Measurements from ENCODE around the gene CC2D1B. TPM values are rescaled to one million over a fixed set of nuclear protein-coding genes. Genes with fewer than 3 reads are reported as not detected.
A peak's percentile ranks its signal among the peaks of the same experiment; 100 is the strongest.
"Not testable (repeated sequence)": the region's sequence is repeated elsewhere in the genome, so short reads cannot be mapped to it uniquely, and the experiment has no call there.

Gene CC2D1B
- total and polyA plus RNA-seq, 8 donors, result 23.6 to 49.1 (median 29.2) TPM

DNA sequence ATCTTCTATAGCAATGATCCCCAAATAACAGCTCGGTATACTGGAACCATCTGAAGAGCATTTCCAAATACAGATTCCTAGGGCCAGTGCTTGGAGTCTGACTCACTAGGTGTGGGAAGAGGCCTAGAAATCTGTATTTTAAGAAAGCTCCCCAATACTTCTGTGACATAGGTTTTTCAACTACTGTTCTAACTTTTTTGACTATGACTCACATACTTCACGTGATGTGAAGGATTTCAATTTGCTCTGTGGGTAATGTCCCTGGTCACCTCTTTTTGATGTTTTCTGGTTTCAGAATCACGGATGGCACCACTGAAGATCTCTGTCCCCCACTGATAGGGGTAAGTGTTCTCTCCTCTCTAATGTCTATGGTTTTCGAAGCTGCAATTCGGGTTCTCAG is 27.2 kb upstream of the CC2D1B start:
- Histone ChIP-seq H3K36me3 (peaks cover 0 to 22% of the 10 kb centered on the region in 2 donors), H3K27ac (no peak overlapping the region), H3K4me1 (no peaks in the 10 kb centered on the region), H3K9me3 (no peaks in the 10 kb centered on the region), H3K4me3 (no peak overlapping the region), H3K27me3 (no peaks in the 10 kb centered on the region)
- intact Hi-C loops (cut with DNase I), result no loop called here
- TF ChIP-seq CTCF (IDR thresholded peaks at IDR 0.05), result no peak
- DNase-seq (no peak), ATAC-seq (no peak)

DNA sequence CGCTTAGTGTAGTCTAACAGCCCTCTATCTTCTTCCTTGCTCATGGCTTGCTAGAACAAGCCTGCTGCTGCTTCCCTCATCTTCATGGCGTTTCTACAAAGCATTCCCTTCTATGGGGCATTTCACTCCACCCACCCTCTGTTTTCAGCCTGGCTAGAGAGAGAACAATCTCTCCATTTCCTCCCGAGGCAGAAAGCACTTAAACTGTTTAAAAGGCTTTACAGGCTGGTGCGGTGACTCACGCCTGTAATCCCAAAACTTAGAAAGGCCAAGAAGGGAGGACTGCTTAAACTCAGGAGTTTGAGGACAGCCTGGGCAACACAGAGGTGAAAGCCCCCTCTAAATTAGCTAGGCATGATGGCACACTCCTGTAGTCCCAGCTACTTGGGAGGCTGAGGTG is 20.5 kb upstream of the CC2D1B start:
- no peak overlapping the region for H3K4me3 ChIP-seq
- ATAC-seq, result no peak

GRCh38 chr1:52385376-52385775 is 19.4 kb upstream of the CC2D1B start:
- ATAC-seq, result no peak
- no peak for DNase-seq
- H3K27ac ChIP-seq, result no peak overlapping the region
- no peaks in the 10 kb centered on the region for H3K9me3 ChIP-seq
- H3K4me3 ChIP-seq, result no peak overlapping the region
- no peaks in the 10 kb centered on the region for H3K27me3 ChIP-seq
- intact Hi-C loops (cut with DNase I), result no loop called here
- H3K36me3 ChIP-seq, result peaks cover 0 to 51% of the 10 kb centered on the region in 2 donors
- TF ChIP-seq CTCF (IDR thresholded peaks at IDR 0.05), result no peak
- H3K4me1 ChIP-seq, result no peaks in the 10 kb centered on the region

More for the DNA sequence above, 20.5 kb upstream of the CC2D1B start:
- no peak for DNase-seq
- Histone ChIP-seq H3K9me3 (no peaks in the 10 kb centered on the region), H3K36me3 (peaks cover 0 to 51% of the 10 kb centered on the region in 2 donors), H3K27me3 (no peaks in the 10 kb centered on the region), H3K4me1 (no peaks in the 10 kb centered on the region), H3K27ac (no peak overlapping the region)
- intact Hi-C loops (cut with DNase I), result no loop called here
- no peak for TF ChIP-seq CTCF (IDR thresholded peaks at IDR 0.05)

GRCh38 chr1:52369851-52370250 is 3.8 kb upstream of the CC2D1B start:
- peaks cover 4 to 23% of the 10 kb centered on the region in 2 donors for H3K4me1 ChIP-seq
- ATAC-seq; DNase-seq; H3K36me3 ChIP-seq; H3K4me3 ChIP-seq; H3K27me3 ChIP-seq; H3K9me3 ChIP-seq; H3K27ac ChIP-seq; intact Hi-C loops (cut with DNase I): not testable (repeated sequence)

DNA sequence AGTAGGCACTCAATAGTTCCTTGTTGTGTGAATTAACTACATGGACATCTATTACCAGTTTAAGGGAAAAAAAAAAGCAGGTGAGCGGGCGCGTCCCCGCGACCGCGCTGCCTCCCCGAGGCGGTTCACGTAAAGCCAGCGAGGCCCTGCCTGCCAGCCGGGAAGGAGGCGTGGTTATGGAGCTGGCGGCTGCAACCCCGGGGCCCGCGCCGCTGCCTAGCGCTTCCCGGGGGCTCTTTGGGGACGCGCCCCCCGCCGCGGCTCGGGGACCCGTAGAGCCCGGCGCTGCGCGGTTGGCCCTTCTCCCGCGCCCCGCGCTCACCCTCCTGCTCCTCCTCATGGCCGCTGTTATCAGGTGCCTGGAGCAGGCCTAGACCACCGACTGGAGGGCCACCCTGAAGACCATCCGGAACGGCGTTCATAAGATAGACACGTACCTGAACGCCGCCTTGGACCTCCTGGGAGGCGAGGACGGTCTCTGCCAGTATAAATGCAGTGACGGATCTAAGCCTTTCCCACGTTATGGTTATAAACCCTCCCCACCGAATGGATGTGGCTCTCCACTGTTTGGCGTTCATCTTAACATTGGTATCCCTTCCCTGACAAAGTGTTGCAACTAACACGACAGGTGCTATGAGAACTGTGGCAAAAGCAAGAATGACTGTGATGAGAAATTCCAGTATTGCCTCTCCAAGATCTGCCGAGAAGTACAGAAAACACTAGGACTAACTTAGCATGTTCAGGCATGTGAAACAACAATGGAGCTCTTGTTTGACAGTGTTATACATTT is 2.6 kb upstream of the CC2D1B start:
- ATAC-seq (peak; percentile 32), DNase-seq (peak; percentile 26 to 92 (median 69))

More for the DNA sequence above, 2.6 kb upstream of the CC2D1B start:
- Histone ChIP-seq H3K9me3 (no peaks in the 10 kb centered on the region), H3K4me3 (peak overlapping the region; percentile 36 to 38), H3K4me1 (peaks cover 11 to 32% of the 10 kb centered on the region in 2 donors), H3K27ac (peak overlapping the region in 1 of 2 donors; percentile 28), H3K36me3 (peaks cover 0 to 7% of the 10 kb centered on the region in 2 donors), H3K27me3 (peaks cover 0 to 6% of the 10 kb centered on the region in 2 donors)
- TF ChIP-seq CTCF (IDR thresholded peaks at IDR 0.05), result no peak
- intact Hi-C loops (cut with DNase I), result no loop called here
